ENCODE data around the gene MAPT. TPM values are rescaled to one million over a fixed set of nuclear protein-coding genes. Genes with fewer than 3 reads are reported as not detected.
A peak's percentile ranks its signal among the peaks of the same experiment; 100 is the strongest.

Gene MAPT
- total and polyA plus RNA-seq, 2 of the 13 experiments (the other 11 are each of a cell fraction or from before 2014, with no cell fraction given) = 2.1 to 2.8 TPM

GRCh38 chr17:45972531-45972930, 78.2 kb downstream of the MAPT start:
- CTCF ChIA-PET (ENCODE audit: low intra/inter-chr PET ratio, low total read pairs) = no interaction called here
- ATAC-seq = no peak

GRCh38 chr17:45973099-45973780, 78.9 kb downstream of the MAPT start:
- no peaks in the 10 kb centered on the region; the same call in 1 of the 2 replicates for H4K20me1 ChIP-seq (ENCODE audit: insufficient read depth, low read length)
- POLR2A ChIA-PET = no interaction called here
- in situ Hi-C loops (cut with HindIII; ENCODE audit: extremely low pct_ligation_motif_present, low pct_unique_long_range_greater_than_20kb) = no loop called here
- no peaks in the 10 kb centered on the region for H3K79me2 ChIP-seq (ENCODE audit: insufficient read depth, low read length)
- no peaks in the 10 kb centered on the region for H3K36me3 ChIP-seq (replicated peaks in 1 of 2; ENCODE audit: control insufficient read depth in 1 of 2, insufficient read depth in 2 of 2, low read length in 2 of 2)
- H3K4me3 ChIP-seq (replicated peaks in 1 of 3; ENCODE audit: insufficient read depth in 1 of 3, low read depth in 2 of 3, low read length in 3 of 3) = no peak overlapping the region
- CTCF ChIA-PET (ENCODE audit: low intra/inter-chr PET ratio, low total read pairs) = no interaction called here
- 45% methylated on average over 12 of the region's 12 CpGs for WGBS (ENCODE audit: low lambda C conversion rate)
- H3K4me1 ChIP-seq (ENCODE audit: insufficient read depth, low read length) = no peaks in the 10 kb centered on the region
- H3K4me2 ChIP-seq (ENCODE audit: low read depth, low read length) = no peak overlapping the region
- no peak overlapping the region for H3K27ac ChIP-seq (ENCODE audit: extremely low read length, insufficient read depth, low read length)
- no peaks in the 10 kb centered on the region for H3K9me3 ChIP-seq (ENCODE audit: low read length)
- no peak overlapping the region for H3K9ac ChIP-seq (ENCODE audit: insufficient read depth, low read depth, low read length)
- DNase-seq (ENCODE audit: low spot score) (no peak), FAIRE-seq (no peak), ATAC-seq (no peak)
- H3K27me3 ChIP-seq (ENCODE audit: control insufficient read depth in 1 of 2, insufficient read depth in 2 of 2, low read length in 2 of 2) = no peaks in the 10 kb centered on the region; a peak in 1 of 5 replicates
- H2AFZ ChIP-seq (ENCODE audit: low read length) = no peak overlapping the region
- BruUV-seq (replicated peaks) = no TSS peak
- intact Hi-C loops (cut with micrococcal nuclease; ENCODE audit: unreplicated experiment) = no loop called here
- TF ChIP-seq ZNF282 (IDR thresholded peaks at IDR 0.05; ENCODE audit: partially characterized antibody) = no peak
- TF ChIP-seq MXD1 (CRISPR knock-in tag; IDR thresholded peaks at IDR 0.05) = no peak
- TF ChIP-seq NFE2 (CRISPR knock-in tag; IDR thresholded peaks at IDR 0.05) = no peak
- no peak for TF ChIP-seq ZNF547 (CRISPR knock-in tag; IDR thresholded peaks at IDR 0.05)
- TF ChIP-seq GATAD2A (CRISPR knock-in tag; IDR thresholded peaks at IDR 0.05) = no peak
- no peak for TF ChIP-seq ZBTB20 (CRISPR knock-in tag; IDR thresholded peaks at IDR 0.05; ENCODE audit: borderline replicate concordance, low read depth)
- TF ChIP-seq MED8 (CRISPR knock-in tag; IDR thresholded peaks at IDR 0.05; ENCODE audit: insufficient replicate concordance) = no peak
- TF ChIP-seq, protein P1, sequence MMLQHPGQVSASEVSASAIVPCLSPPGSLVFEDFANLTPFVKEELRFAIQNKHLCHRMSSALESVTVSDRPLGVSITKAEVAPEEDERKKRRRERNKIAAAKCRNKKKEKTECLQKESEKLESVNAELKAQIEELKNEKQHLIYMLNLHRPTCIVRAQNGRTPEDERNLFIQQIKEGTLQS (CRISPR knock-in tag; IDR thresholded peaks at IDR 0.05) = no peak
- no peak for TF ChIP-seq ZNF142 (CRISPR knock-in tag; IDR thresholded peaks at IDR 0.05)
- no peak for TF ChIP-seq ZNF567 (CRISPR knock-in tag; IDR thresholded peaks at IDR 0.05; ENCODE audit: borderline replicate concordance)

More at GRCh38 chr17:45972531-45972930, 78.2 kb downstream of the MAPT start:
- DNase-seq (ENCODE audit: low spot score) = no peak
- no peak overlapping the region for H2AFZ ChIP-seq (ENCODE audit: low read length)
- H3K27ac ChIP-seq (ENCODE audit: extremely low read length, insufficient read depth, low read length) = no peak overlapping the region
- TF ChIP-seq ZMYM3 (CRISPR knock-in tag; IDR thresholded peaks at IDR 0.05) (peak; percentile 45; the same call in 1 of the 2 replicates), GABPA (IDR thresholded peaks at IDR 0.05; ENCODE audit: low read depth, low read length) (no peak), GABPA (CRISPR knock-in tag; IDR thresholded peaks at IDR 0.05; ENCODE audit: low read depth) (no peak), HOXD1 (CRISPR knock-in tag; IDR thresholded peaks at IDR 0.05) (no peak), PAX8 (CRISPR knock-in tag; IDR thresholded peaks at IDR 0.05; ENCODE audit: borderline replicate concordance) (no peak), ZBTB1 (CRISPR knock-in tag; IDR thresholded peaks at IDR 0.05; ENCODE audit: borderline replicate concordance) (no peak)
- in situ Hi-C loops (cut with HindIII; ENCODE audit: extremely low pct_ligation_motif_present, low pct_unique_long_range_greater_than_20kb) = no loop called here
- no peaks in the 10 kb centered on the region; the same call in 1 of the 2 replicates for H4K20me1 ChIP-seq (ENCODE audit: insufficient read depth, low read length)
- no peak overlapping the region for H3K4me3 ChIP-seq (replicated peaks in 1 of 3; ENCODE audit: insufficient read depth in 1 of 3, low read depth in 2 of 3, low read length in 3 of 3)
- POLR2A ChIA-PET = no interaction called here
- intact Hi-C loops (cut with micrococcal nuclease; ENCODE audit: unreplicated experiment) = no loop called here
- H3K9me3 ChIP-seq (ENCODE audit: low read length) = no peaks in the 10 kb centered on the region
- WGBS (ENCODE audit: low lambda C conversion rate) = 83% methylated on average over 3 of the region's 3 CpGs
- no peaks in the 10 kb centered on the region for H3K79me2 ChIP-seq (ENCODE audit: insufficient read depth, low read length)
- no peaks in the 10 kb centered on the region for H3K36me3 ChIP-seq (replicated peaks in 1 of 2; ENCODE audit: control insufficient read depth in 1 of 2, insufficient read depth in 2 of 2, low read length in 2 of 2)
- no TSS peak for BruUV-seq (replicated peaks)
- no peak overlapping the region for H3K4me2 ChIP-seq (ENCODE audit: low read depth, low read length)
- no peaks in the 10 kb centered on the region for H3K4me1 ChIP-seq (ENCODE audit: insufficient read depth, low read length)
- no peaks in the 10 kb centered on the region; a peak in 1 of 5 replicates for H3K27me3 ChIP-seq (ENCODE audit: control insufficient read depth in 1 of 2, insufficient read depth in 2 of 2, low read length in 2 of 2)
- FAIRE-seq = no peak
- H3K9ac ChIP-seq (ENCODE audit: insufficient read depth, low read depth, low read length) = no peak overlapping the region

Data from HepG2 (cell line).